NCI-H446 treated with DMSO at 0.1 percent for 48 hours (cell line): ENCODE data around the gene FGF14.
A peak's percentile ranks its signal among the peaks of the same experiment; 100 is the strongest.

ENCODE experiments used
- DNase-seq: peaks from one replicate; lab custom pipeline; 2025; lab: John Stamatoyannopoulos, UW

Gene FGF14

DNA sequence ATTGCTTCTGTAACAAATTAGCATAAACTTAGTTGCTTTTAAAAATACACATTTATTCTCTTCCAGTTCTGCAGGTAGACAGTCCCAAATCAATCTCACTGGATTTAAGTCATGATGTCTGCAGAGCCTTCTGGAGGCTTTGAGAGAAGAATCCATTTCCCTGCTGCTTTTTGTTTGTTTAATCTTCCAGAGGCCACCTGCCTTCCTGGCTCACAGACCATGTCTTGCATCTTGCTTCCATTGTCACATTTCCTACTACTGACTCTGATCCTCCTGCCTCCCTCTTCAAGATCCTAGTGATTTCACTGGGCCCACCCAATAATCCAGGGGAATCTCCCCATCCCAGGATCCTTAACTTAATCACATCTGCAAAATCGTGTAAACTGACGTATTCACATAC is 476.1 kb downstream of the FGF14 start:
- DNase-seq, result no peak

DNA sequence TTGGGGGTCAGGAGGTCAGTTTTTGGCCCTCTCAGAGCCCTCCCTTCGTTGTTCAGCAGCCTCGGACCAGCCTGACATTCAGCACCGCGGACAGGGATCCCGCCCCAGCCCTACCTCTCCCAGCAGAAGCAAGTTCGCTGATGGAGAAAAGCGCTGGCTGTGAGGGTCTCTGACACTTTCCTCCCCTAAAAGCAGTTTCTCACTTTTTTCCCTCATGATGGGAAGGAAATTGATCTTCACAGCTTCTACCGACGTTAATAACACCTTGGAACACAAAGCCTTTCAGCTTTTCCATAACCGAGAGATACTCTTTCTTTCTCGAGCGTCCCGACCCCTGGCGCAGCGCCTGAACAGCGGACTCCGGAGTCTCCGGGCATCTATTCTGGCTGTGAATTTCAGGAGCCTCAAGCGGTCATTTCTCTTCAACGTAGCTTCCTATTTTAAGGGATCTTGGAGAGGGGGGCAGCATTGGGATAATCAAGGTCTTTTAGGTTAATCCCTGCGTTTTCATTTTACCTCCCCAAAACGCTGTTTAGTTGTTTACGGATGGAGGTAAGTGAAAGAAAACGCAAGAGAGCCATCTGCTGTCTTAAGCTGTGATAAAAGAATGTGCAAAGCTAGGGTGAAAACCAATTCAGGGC is 482.2 kb downstream of the FGF14 start:
- DNase-seq, result peak; percentile 39

DNA sequence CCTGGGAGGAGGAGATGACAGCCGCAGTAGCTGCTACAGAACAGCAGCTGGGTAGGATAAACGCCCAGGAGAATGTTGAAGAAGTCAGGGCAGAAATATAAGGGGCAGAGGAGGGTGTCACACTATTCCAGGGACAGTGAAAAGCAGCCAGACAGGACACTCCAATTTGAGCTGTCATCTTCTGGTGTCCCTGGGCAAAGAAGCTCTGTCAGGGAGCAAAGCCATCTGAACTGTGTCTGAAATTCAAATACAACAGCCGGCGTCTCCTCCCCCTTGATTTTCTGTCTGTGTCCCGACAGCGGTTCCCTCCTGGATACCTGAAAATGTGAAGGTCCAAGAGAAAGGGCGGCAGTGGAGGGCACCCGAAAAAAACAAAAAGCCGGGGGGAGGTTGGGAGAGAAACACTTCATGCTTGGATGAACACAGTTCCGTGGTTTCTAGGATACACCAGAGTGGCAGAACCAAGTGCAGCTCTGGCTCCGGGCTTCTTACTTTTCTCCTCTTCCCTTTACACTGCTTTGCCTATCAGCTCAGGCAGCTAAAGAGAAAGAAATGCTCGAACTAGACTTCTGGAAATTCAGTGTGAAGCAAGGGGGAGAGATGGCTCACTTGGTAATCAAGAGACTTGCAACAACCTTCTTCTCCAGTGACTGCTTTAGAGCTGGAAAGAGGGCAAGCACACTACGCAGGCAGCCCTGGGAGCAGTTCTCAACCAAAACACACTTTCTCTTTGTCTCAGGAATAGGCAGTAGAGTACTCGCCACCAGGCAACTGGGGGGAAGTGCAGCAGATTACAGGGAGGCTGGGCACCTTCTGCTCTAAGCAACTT is 483.8 kb downstream of the FGF14 start:
- peak; percentile 68 for DNase-seq

DNA sequence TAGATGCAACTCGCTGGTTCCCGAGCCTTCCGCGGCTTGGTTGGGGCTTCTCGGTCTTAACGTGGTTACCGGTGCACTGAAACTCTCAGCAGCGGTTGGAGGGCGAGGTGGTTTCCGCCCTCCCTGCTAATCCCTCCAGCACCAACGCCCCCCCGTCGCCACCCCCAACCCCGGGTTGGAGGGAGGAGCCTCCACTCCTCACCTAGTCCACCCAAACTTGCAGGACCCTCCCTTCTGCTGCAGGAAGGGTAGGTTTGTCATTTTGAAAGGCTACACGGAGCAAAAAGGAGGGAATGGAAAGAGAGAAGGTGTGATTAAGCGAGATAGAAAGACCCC is 484.4 kb downstream of the FGF14 start:
- DNase-seq, result no peak

DNA sequence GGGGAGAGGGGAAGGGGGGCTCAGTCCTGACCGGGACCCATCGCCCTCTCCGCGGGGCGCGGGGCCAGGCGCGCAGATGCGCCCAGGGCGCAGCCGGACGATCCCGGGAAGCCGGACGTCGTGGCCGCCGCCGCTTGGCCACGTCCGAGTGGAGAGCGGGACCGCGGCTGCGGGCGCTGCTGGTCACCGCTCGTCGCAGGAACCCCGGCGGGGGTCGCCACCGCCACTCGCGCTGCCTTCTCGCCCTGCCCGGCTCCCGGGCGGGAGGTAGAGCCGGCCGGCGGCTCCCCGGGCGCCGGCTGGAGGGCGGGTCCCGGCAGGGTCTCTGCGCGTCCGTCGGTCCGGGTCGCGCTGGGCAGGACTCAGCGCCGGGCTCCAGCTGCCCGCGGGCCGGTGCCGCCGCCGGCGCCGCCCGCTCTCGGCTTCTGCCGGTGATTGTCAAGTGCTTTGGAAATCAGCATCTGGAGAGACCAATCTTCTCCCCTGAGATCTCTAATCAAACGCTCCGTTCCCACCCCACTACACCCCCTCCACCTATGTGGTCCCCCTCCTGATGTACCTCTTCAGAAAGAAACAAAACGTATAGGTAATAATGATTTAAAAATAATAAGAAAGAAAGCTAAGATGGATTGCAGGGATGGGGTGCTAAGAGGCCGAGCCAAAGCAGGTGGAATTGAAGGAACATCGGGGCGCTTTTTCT is 484.9 kb downstream of the FGF14 start:
- no peak for DNase-seq

DNA sequence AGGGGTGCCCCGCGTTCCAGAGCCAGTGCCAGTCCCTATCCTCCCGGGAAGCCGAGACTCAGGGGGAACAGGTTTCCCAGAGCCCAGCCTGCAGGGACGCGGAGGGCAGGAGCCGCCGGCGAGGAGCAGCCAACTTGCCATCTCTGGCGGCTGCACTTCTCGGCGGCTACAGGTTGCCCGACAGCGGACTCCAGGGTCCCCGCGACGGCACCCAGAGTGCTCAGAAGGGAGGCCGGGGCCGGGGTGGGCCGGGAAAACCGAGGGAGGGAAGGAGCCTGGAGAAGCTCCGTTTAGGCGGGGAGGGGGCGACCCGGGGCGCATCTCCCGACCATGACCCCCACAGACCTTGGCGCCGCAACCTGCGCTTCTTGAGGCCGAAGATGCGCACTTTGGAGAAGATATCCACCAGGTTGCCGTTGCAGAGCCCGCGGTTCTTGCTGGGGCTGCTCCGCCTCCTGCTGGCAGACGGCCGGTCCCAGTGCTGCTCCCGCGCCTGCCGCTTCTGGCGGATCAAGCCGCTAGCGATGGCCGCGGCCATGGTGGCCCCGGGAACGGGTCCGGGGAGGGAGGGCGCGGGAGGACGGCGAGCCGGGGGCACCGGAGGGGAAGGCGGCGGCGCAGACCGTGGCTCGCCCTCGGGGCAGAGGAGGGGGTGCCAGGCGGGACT is 485.6 kb downstream of the FGF14 start:
- DNase-seq, result peak; percentile 55

DNA sequence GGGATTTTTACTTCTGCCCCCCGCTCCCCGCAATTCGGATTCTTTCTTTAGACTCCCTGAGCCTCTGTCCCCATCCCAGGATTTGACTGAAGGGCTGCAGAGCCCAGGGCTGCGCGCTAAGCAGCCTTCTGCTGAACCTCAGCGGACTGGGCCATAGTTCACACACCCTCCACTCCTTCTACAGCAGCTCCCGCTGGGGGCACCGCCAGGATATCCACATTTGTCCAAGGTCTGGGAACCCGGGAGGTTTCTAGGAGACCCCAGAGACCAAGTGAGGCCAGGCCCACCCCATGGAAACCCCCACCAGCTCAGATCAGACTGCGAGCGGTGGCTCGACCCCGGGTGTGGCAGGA is 486.1 kb downstream of the FGF14 start:
- DNase-seq, result no peak

DNA sequence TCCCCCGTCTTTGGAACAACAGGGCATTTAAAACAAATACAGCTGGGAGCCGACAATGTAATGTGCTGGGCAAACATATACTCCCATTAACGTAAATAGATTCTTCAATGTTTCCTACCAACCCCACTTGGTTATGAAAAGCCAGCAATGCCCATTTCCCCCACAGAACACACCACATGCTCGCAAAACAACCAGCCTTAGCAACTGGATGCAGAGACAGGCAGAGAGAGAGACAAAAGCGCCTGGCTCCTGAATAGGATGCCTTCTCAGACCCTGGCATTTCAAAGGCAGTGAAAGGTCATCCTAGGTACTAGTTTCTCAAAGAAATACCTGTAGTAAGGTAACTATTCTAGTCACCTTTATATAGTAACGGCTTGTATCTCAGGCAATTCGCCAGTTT is 486.5 kb downstream of the FGF14 start:
- peak; percentile 48 for DNase-seq

DNA sequence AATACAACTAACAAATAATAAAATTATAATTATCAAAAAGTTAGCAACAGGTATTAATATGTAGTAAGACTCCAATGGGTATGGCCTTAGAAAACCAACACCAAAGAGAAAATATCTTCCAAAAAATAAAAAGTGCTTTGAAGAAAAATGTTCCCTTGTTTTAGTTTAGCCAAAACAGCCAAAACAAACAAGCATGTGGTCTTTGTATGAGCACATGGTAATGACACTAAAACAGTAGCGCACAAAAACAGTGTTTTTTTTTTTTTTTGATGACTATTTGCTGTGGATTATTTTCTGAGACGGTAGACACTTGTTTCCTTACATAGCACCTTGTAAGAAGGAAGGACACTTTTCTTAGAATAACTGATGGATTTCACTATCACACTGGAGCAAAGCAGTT is 490.1 kb downstream of the FGF14 start:
- no peak for DNase-seq

DNA sequence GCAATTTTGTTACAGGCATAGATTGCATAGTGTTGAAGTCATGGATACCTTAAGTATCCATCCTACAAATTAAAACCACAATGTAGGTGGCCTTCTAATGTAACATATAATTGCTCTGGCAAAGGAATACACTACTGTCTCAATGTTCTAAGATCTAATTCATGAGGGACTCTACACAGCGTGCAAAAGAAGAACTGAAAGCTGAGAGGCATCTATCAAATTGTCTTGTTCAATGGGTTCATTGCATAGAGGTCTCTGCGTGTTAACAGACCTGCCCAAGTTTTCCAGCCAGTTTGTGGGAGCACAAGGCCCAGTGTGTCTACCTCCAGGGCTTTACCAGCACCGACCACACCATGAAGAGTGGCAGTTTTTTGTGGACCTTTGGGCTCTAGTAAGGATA is 498.0 kb downstream of the FGF14 start:
- DNase-seq, result no peak

DNA sequence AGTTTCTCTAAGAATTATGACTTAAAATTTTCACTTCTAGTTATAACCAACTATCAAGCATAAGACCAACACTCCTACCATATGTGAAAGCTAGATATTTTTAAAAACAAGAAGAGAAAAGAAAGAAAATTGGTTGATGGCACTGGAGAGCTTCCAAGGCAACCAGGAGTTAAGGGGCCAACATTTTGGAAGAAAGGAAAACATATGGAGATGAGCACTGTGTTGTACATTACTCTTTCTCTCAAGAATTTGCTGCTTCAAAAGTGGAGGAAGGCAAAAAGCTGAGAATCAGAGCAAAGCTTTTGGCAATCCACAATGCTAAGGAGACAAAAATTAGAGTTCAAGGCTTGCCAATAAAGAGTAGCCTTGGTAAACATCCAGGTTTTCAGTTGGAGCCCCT is 503.2 kb downstream of the FGF14 start:
- peak; percentile 89 for DNase-seq

DNA sequence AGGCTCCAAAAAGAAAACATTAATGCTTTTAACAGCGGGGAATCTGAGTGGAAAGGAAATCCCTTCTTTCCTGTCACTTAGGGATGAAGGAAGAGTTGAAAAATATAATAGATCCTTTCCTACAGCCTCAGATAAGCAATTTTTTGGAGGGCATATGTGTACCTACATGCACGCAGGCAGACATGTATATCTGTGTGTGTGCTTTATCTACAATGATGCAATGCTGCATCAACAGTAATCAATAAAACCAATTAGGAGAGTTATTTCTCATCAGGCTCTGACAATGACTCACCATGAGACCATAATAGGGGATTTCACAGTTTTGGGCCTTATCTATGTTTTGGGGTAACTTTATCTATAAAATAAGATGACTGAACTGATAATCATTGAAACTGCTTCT is 505.3 kb downstream of the FGF14 start:
- DNase-seq, result no peak

DNA sequence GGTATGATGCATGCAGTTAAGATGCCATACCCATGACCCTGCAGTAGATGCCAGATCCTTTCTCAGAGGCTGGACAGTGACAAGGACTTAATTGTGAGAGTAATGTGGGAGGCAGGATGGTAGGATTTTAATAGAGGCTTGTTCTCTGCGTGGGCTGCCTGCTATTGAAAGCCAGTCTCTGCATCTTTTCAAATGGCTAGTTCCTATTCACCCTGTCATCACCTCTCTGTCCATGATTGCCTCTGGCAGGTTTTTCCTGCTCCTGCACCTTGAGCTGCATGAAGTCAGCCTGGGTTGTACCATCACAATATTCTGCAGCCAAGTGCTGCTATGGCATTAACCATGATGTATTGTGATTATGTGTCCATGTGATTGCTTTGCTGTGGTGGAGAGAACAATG is 508.8 kb downstream of the FGF14 start:
- no peak for DNase-seq

DNA sequence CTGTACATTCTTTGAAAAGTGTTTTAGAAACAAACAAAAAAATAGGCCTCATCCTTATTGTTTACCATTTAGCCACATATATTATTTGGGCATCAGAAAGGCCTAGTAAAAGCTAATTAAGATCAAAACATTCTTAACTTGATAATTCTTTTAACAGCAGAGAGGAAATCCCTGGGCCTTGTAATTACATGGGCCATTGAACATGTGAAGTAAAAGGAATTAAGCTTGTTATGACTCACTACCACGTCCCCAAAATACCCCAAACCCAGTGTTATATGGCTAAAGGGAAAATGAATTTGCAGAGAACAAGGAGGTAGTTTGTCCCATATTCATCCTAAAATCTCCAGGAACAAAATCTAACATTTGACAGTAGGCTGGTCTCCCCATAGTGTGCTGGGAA is 509.6 kb downstream of the FGF14 start:
- no peak for DNase-seq

DNA sequence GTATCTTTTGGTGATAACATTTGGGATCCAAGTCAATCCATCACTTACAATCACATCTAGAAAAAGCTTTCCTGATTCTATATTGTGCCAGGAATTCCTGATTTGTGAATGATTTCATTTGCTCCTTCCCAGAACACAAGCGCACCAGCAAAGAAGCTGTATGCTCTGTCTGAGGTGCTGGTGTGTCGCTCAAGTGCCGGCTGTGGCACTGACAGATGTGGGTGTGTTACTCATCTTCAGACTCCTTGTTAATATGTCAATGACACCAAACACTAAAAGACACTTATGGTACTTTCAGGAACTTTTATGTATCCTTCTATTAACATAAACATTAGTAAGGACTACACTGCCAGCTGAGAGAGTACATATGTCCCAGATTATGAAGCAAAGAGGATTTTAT is 520.3 kb downstream of the FGF14 start:
- DNase-seq, result no peak

DNA sequence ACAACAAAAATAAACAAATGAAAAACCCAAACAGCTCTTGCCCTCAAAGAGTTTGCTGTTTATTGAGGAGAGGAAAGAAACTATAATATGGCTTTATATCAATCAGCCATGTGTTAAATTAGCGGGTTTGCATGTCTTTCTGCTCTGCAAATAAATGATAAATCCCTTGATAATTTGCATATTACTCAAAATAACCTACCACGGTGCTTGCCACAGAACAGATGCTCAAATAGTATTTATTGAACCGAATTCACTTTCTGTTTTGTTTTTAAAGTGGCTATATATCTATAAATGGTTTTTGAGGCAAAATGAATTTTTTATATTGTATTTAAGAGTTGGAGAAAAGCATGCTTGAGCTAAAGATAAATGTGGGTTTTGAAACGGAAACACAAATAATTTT is 521.3 kb downstream of the FGF14 start:
- no peak for DNase-seq

DNA sequence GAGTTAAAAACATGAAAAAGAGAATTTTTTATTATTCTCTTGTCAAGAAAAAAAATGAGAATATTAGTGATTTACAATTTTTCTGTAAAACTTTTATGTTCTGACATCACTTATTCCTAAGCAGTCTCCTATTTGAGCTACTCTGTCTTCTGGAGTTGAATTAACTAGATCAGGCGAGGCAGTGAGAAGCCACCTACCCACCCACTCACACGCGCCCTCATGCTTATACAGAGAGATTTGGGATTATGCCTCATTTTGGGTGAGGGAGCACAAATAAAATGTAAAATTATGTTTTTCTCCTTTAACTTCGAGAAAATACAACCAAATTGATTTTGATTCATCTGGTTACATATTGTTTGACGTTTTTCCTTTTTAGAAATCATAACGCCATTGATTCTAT is 524.9 kb downstream of the FGF14 start:
- DNase-seq, result no peak

DNA sequence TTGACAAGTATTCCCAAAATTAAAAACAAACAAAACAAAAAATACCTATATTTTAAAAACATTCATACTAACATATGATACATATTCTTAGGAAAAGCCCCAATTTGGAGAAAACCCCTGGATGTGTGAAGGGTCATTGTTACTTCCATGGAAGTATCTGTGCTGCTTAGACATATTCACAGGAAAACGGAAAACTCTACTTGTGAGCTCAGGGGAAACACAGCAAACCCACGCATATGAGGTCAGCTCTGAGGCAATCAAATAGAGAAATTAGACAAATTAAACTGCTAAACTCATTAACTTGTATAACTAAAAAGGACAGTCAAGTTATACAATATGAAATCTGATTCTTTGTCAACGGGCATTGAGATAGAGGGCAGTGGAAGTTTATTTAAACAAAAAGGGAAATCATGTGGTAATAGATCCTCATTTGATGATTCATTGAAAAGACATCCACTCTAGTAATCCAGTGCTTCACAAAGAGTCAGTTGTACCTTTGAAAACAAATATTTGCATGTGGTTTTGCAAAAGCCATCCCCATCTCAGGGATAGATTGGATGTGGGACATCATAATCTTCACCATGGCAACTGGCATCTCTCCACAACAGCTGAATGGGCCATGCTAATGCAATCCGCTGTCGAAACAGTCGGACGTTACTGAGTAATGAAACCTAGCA is 526.0 kb downstream of the FGF14 start:
- DNase-seq, result no peak

DNA sequence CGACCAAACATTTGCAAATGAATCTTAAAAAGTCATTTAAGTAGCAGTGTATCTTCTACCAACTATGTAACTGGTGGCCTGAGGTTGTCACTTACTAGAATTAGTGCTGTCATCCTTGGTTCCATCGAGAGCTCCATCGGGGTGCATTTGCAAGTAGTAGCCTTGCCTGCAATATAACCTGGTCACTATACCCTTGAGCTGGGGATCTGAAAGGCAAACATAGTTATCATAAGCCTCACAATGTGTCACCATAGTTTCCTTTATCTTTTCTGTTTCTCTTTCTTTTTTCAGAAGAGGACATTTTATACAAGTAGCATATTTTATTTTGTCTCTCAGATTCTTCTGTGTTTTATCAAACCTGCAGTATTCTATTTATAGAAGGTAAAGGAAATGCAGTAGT is 526.8 kb downstream of the FGF14 start:
- DNase-seq, result no peak

DNA sequence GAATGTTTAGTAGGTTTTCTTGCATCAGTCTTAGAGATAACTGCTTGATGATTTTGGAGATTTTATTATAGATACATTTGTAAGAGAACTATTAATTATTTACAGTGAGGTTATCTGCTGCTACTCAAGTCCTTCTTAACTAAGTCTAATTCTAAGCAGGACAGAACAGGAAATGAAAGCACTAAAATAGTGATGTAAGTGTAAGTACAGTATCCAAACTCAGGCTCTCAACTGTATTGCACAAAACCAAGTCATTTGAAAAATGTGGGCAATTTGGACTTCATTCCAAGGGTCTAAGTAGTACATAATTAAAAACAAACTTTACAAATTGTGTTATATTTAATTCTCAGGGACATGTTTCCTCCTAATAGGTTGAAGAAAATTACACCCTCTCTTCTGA is 532.3 kb downstream of the FGF14 start:
- no peak for DNase-seq

DNA sequence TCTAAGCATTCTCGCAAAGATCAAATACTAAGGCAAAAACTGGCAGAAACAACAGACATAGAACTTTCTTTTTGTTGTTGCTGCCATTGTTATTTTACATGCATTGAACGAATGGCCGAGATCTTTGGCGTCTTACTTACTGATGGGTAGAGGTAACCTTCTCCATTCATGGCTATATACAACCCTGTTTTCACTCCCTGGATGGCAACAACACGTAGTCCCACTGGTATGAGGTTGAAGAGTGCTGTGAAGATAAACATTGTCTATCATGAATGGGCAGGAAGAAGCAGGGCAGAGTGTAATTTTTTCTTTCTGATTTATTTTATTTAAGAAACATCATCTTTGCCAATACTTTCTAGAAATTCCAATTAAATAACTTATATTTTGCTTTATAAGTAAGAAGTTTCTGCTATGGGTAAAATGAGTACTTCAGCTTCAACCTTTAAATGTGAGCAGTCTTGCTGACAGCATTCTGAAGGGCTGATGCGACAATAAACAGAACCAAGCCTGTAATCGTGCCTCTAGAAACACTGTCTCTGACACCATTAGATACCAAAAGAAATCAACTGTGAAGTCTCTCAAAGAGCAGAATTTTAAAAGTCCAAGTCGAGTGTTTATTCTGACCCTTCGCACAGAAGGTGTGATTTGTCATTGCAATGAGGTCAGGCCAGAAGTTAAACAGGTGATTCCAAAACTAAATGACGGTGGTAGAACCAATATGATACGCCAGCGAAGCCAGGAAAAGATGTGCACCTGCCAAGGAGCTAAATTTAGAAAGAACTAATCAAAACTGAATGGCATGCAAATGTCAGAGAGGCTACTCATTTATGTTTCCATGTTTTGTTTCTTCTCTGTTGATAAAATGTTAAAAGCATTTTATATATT is 533.0 kb downstream of the FGF14 start:
- DNase-seq, result no peak
